Measurements from ENCODE around the gene RTKN2. TPM values are rescaled to one million over a fixed set of nuclear protein-coding genes. Genes with fewer than 3 reads are reported as not detected.
"Not testable (repeated sequence)": the region's sequence is repeated elsewhere in the genome, so short reads cannot be mapped to it uniquely, and the experiment has no call there.

The RTKN2 gene
- polyA plus RNA-seq, 3 donors: 10.1 to 12.3 (median 12.1) TPM

GRCh38 chr10:62264126-62264525 is 4.5 kb downstream of the RTKN2 start:
- DNase-seq: peak; percentile 9

GRCh38 chr10:62261666-62262065 is 7.0 kb downstream of the RTKN2 start:
- DNase-seq: no peak

GRCh38 chr10:62259998-62260397 is 8.6 kb downstream of the RTKN2 start:
- DNase-seq: no peak

GRCh38 chr10:62259456-62259855 is 9.2 kb downstream of the RTKN2 start:
- DNase-seq: no peak

GRCh38 chr10:62258926-62259325 is 9.7 kb downstream of the RTKN2 start:
- DNase-seq: no peak

- DNase-seq: no peak
Observed at GRCh38 chr10:62253704-62254103, 14.9 kb downstream of the RTKN2 start.

GRCh38 chr10:62252051-62252450 is 16.6 kb downstream of the RTKN2 start:
- DNase-seq: no peak

GRCh38 chr10:62250594-62251198 is 17.9 kb downstream of the RTKN2 start:
- no peak for DNase-seq

- no peak for DNase-seq
Observed at GRCh38 chr10:62249957-62250356, 18.7 kb downstream of the RTKN2 start.

- DNase-seq: no peak
Observed at GRCh38 chr10:62248465-62248864, 20.2 kb downstream of the RTKN2 start.

- DNase-seq: peak; percentile 60
Observed at GRCh38 chr10:62244785-62245467, 23.7 kb downstream of the RTKN2 start.

GRCh38 chr10:62244088-62244487 is 24.6 kb downstream of the RTKN2 start:
- no peak for DNase-seq

- no peak for DNase-seq
Observed at GRCh38 chr10:62243647-62243997, 25.0 kb downstream of the RTKN2 start.

GRCh38 chr10:62242965-62243646 is 25.5 kb downstream of the RTKN2 start:
- peak; percentile 43 for DNase-seq

- not testable (repeated sequence) for DNase-seq
Observed at GRCh38 chr10:62241521-62241920, 27.1 kb downstream of the RTKN2 start.

GRCh38 chr10:62239994-62240393 is 28.6 kb downstream of the RTKN2 start:
- no peak for DNase-seq

- no peak for DNase-seq
Observed at GRCh38 chr10:62238880-62239279, 29.8 kb downstream of the RTKN2 start.

- no peak for DNase-seq
Observed at GRCh38 chr10:62237966-62238365, 30.7 kb downstream of the RTKN2 start.

GRCh38 chr10:62237506-62237905 is 31.1 kb downstream of the RTKN2 start:
- DNase-seq: no peak

GRCh38 chr10:62234077-62234605 is 34.5 kb downstream of the RTKN2 start:
- no peak for DNase-seq

- no peak for DNase-seq
Observed at GRCh38 chr10:62233356-62234076, 35.1 kb downstream of the RTKN2 start.

- DNase-seq: no peak
Observed at GRCh38 chr10:62231805-62232204, 36.8 kb downstream of the RTKN2 start.

Data from renal pelvis (tissue), 4 donors.